K562 (cell line): ENCODE measurements around the gene TIMP4. TPM values are rescaled to one million over a fixed set of nuclear protein-coding genes. Genes with fewer than 3 reads are reported as not detected.

ENCODE experiments used
- ATAC-seq: fragments of 200-7000 bp; cut with Tn5 transposase; 3 replicates; pipeline ENCODE4 v1.9.1; 2020; ENCODE audit warnings: moderate library complexity
- BruUV-seq: library from RNA; stranded (reverse); fragments of 400-500 nt; replicated peaks from 2 replicates; lab custom pipeline; 2021; lab: Mats Ljungman, UMichigan
- CTCF ChIA-PET: fragments of 300-600 bp; formaldehyde crosslinking; extraction: SDS; loops from one replicate; lab custom pipeline; 2021; ENCODE audit warnings: low intra/inter-chr PET ratio; lab: Yijun Ruan, JAX
- POLR2A ChIA-PET: fragments of 300-600, 350-650 bp; sonication (Branson Sonifier 250); formaldehyde crosslinking; extraction: SDS; loops from one replicate; lab custom pipeline; 2021; ENCODE audit warnings: antibody characterized with exemption, inconsistent platforms; lab: Yijun Ruan, JAX
- DNase-seq, 4 experiments: peaks; one replicate each; pipeline versions ENCODE4 v3.0.0 to v3.0.0-alpha.2; 2011 to 2018; ENCODE audit warnings: low spot score in 3 of 4, mixed read lengths in 3 of 4; ENCODE audit errors: extremely low read depth in 1 of 4
- FAIRE-seq: peaks from 2 replicates; lab custom pipeline; 2011; peaks lifted over from hg19 to GRCh38; lab: Jason Lieb, UNC
- H2AFZ ChIP-seq: 2 replicates; pipeline ENCODE4 v1.6.0; 2011; ENCODE audit warnings: low read depth, low read length, control low read depth, inconsistent platforms
- H3K27ac ChIP-seq: fragments of 200-600 bp; 3 replicates; pipeline ENCODE4 v1.8.0; 2011; ENCODE audit warnings: low read depth, mild to moderate bottlenecking, control low read depth, inconsistent platforms, low read length, moderate library complexity, mixed read lengths; ENCODE audit errors: extremely low read depth
- H3K27me3 ChIP-seq, 2 experiments: fragments of 300-600 bp in 1 of 2; 2 replicates in 1 of 2; 3 replicates in 1 of 2; pipeline versions ENCODE4 v1.6.0 to v1.8.0; 2011; ENCODE audit warnings: inconsistent platforms in 2 of 2, low read length in 2 of 2, mild to moderate bottlenecking in 1 of 2, mixed read lengths in 1 of 2, moderate library complexity in 1 of 2; ENCODE audit not compliant: control insufficient read depth in 2 of 2, insufficient read depth in 2 of 2
- H3K36me3 ChIP-seq: fragments of 300-600 bp; 3 replicates; pipeline ENCODE4 v1.8.0; 2011; ENCODE audit warnings: mild to moderate bottlenecking, low read length, inconsistent platforms; ENCODE audit not compliant: control insufficient read depth, insufficient read depth
- H3K4me1 ChIP-seq, 2 experiments: fragments of 200-600 bp in 1 of 2; replicated peaks in 1 of 2; 2 replicates in 1 of 2; 3 replicates in 1 of 2; pipeline versions ENCODE4 v1.5.1 to v1.8.0; 2011; ENCODE audit warnings: inconsistent platforms in 2 of 2, low read length in 2 of 2, mild to moderate bottlenecking in 1 of 2, mixed read lengths in 1 of 2, moderate library complexity in 1 of 2; ENCODE audit not compliant: control insufficient read depth in 2 of 2, insufficient read depth in 2 of 2
- H3K4me2 ChIP-seq: 2 replicates; pipeline ENCODE4 v1.6.1; 2011; ENCODE audit warnings: low read length, control low read depth, inconsistent platforms, mixed read lengths; ENCODE audit not compliant: insufficient read depth
- H3K4me3 ChIP-seq: fragments of 200-600 bp; sonication (generic), shearing (Covaris generic); 2 replicates; pipeline ENCODE4 v1.5.1; 2016; ENCODE audit warnings: control low read depth, inconsistent platforms
- H3K79me2 ChIP-seq: fragments of 200-600 bp; 3 replicates; pipeline ENCODE4 v1.8.0; 2011; ENCODE audit warnings: low read length, inconsistent platforms; ENCODE audit not compliant: control insufficient read depth, insufficient read depth
- H3K9ac ChIP-seq, 2 experiments: 2 replicates each; pipeline versions ENCODE4 v1.6.0 to v1.6.1; 2011; ENCODE audit warnings: low read depth in 2 of 2, low read length in 2 of 2, control low read depth in 1 of 2, inconsistent platforms in 1 of 2, mild to moderate bottlenecking in 1 of 2, mixed read lengths in 1 of 2; ENCODE audit not compliant: insufficient read depth in 1 of 2
- H3K9me1 ChIP-seq: one replicate; pipeline ENCODE4 v1.6.0; 2011; ENCODE audit warnings: inconsistent platforms, mild to moderate bottlenecking, low read length, moderate library complexity; ENCODE audit not compliant: control insufficient read depth, insufficient read depth
- H3K9me3 ChIP-seq: replicated peaks from 2 replicates; pipeline ENCODE4 v1.5.1; 2011; ENCODE audit warnings: low read depth, low read length, inconsistent platforms; ENCODE audit not compliant: control insufficient read depth, insufficient read depth
- H4K20me1 ChIP-seq: replicated peaks from 2 replicates; pipeline ENCODE4 v1.6.1; 2011; ENCODE audit warnings: low read length, inconsistent platforms, mixed read lengths; ENCODE audit not compliant: control insufficient read depth, insufficient read depth
- DEAF1 ChIP-seq: fragments of 450-650 bp; formaldehyde crosslinking; IDR thresholded peaks from 2 replicates; pipeline ENCODE4 v1.4.0; 2020; ENCODE audit warnings: mild to moderate bottlenecking, moderate library complexity
- MAZ ChIP-seq, 2 experiments: fragments of 450-650 bp in 1 of 2; sonication (generic) in 1 of 2; formaldehyde crosslinking; IDR thresholded peaks in 1 of 2; conservative IDR thresholded peaks in 1 of 2; 2 replicates each; pipeline versions ENCODE4 v1.4.0 to v1.5.0; 2020; ENCODE audit warnings: mild to moderate bottlenecking in 1 of 2, missing genetic modification reagents in 1 of 2
- NCOR1 ChIP-seq: fragments of 450-650 bp; IDR thresholded peaks from 2 replicates; pipeline ENCODE4 v1.6.1; 2016; ENCODE audit warnings: mild to moderate bottlenecking, moderate library complexity
- NR0B1 ChIP-seq: fragments of 450-650 bp; IDR thresholded peaks from one replicate; pipeline ENCODE4 v1.6.1; 2018; ENCODE audit warnings: mild to moderate bottlenecking, moderate library complexity; ENCODE audit not compliant: partially characterized antibody
- SFPQ ChIP-seq: fragments of 200-400 bp; formaldehyde crosslinking; IDR thresholded peaks from 2 replicates; pipeline ENCODE4 v1.6.1; 2017; ENCODE audit warnings: mild to moderate bottlenecking, low read depth, low read length, moderate library complexity
- TAF15 ChIP-seq: fragments of 200-400 bp; formaldehyde crosslinking; IDR thresholded peaks from 2 replicates; pipeline ENCODE4 v1.6.1; 2017; ENCODE audit warnings: mild to moderate bottlenecking, low read depth, low read length, moderate library complexity
- ZNF764 ChIP-seq: fragments of 250-450 bp; sonication (Bioruptor Pico); IDR thresholded peaks from 2 replicates; pipeline ENCODE4 v1.4.0; 2020; ENCODE audit warnings: low read depth, mild to moderate bottlenecking, moderate library complexity
- WGBS: fragments of 100-300 bp; shearing (Covaris generic); methylation state at CpG from one replicate; pipeline ENCODE4 v1.1.6; 2016; ENCODE audit warnings: low coverage, mixed read lengths; ENCODE audit not compliant: insufficient coverage; ENCODE audit errors: missing lambda C conversion rate; 5-methylcytosine and 5-hydroxymethylcytosine counted together
- in situ Hi-C: fragments of 300-500 bp; cut with MboI; formaldehyde crosslinking; loops from 4 replicates; pipeline ENCODE4 v1.15.0; 2018; ENCODE audit warnings: inconsistent platforms, mixed read lengths
- intact Hi-C: fragments of 100-400 bp; cut with micrococcal nuclease; formaldehyde crosslinking; loops from 2 replicates; pipeline ENCODE4 v1.14.2; 2022
- polyA plus RNA-seq, 8 experiments: library from polyadenylated mRNA; depleted of rRNA in 4 of 8; stranded (reverse) in 5 of 8; unstranded in 3 of 8; fragments of >200 nt; fragmentation: Nextera tagmentation in 2 of 8; fragmentation: Illumina TruSeq in 1 of 8; extraction: Ambion mirVana in 2 of 8; extraction: Trizol in 1 of 8; gene quantifications; 2 replicates each; pipeline versions ENCODE4 v1.2.1 to v1.2.3, GENCODE V29; 2011 to 2014; ENCODE audit warnings: inconsistent platforms in 1 of 8, missing spikeins in 1 of 8
- total RNA-seq, 7 experiments: library from RNA; depleted of rRNA in 6 of 7; stranded (reverse); fragments of >200 nt in 6 of 7; fragmentation: Illumina TruSeq in 2 of 7; extraction: Trizol in 2 of 7; gene quantifications; 2 replicates each; pipeline versions ENCODE4 v1.2.1 to v1.2.3, GENCODE V29; 2011 to 2021; ENCODE audit warnings: low replicate concordance in 1 of 7

TIMP4 gene
- total and polyA plus RNA-seq, 9 of the 15 experiments (the other 6 are each of a cell fraction or from before 2014, with no cell fraction given) = 0.03 to 0.07 TPM; not detected in 7

- TF ChIP-seq DEAF1 (CRISPR knock-in tag) (peak; percentile 89), MAZ (CRISPR knock-in tag; conservative IDR thresholded peaks at IDR 0.05 in 1 of 2, IDR thresholded peaks at IDR 0.05 in 1 of 2) (0 out of 4 replicates have a peak, but pooled peaks of 1 of the 2 experiments have one; percentile 23), TAF15 (no peak), ZNF764 (CRISPR knock-in tag) (peak; percentile 87; the same call in 1 of the 2 replicates), NR0B1 (no peak)
Measured at GRCh38 chr3:12175844-12176453, 17.2 kb upstream of the TIMP4 start (continued).

DNA sequence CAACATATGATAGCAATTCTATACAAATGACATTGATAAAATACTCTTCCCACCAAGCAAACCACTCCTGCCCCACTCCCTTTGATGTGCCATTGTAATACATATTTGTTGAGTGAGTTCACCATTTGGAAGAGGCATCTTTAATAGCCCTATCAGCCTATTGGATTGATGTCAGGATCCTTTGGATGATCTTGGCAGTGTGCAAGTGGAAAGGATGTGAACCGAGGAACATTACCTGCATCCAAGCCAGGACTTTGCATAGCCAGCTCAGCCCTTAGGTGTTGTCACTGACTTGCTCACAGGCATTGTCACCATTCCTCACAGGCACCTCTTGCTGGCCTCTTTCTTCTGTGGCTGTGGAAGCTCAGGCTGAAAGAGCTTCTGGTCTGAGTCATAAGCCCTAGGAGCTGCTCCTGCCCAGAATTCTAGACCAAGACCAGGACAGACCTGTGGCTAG is 16.5 kb upstream of the TIMP4 start:
- Histone ChIP-seq H3K4me3 (no peak overlapping the region), H3K9ac (no peak overlapping the region)
- POLR2A ChIA-PET = interaction anchor here (0.8 kb wide), 1 partner anchor 13 kb away, joined by 3 read pairs; no protein-coding TSS in a partner anchor
- 0% methylated on average over 1 of the region's 1 CpG for WGBS
- intact Hi-C loops = loop anchor here (5.0 kb wide), 2 partner anchors 307 to 328 kb away; partner anchors contain the start of genes TAMM41 and TSEN2
- BruUV-seq = no TSS peak
- DNase-seq = no peak
- TF ChIP-seq NCOR1 = no peak
- TF ChIP-seq SFPQ = no peak
- TF ChIP-seq, all 486 proteins: peak for 0
- CTCF ChIA-PET = interaction anchor here (0.9 to 3.9 kb wide), 3 partner anchors 36 to 305 kb away, joined by 3 to 27 read pairs (median 24); no protein-coding TSS in a partner anchor
- FAIRE-seq = no peak
- ATAC-seq = no peak
- H3K9me1 ChIP-seq = no peaks in the 10 kb centered on the region
- H3K27ac ChIP-seq = no peak overlapping the region
- no peaks in the 10 kb centered on the region for H3K79me2 ChIP-seq
- no peaks in the 10 kb centered on the region for H3K36me3 ChIP-seq
- in situ Hi-C loops = no loop called here
- peaks cover 0 to 4% of the 10 kb centered on the region in 2 experiments; a peak in 2 of 5 replicates for H3K27me3 ChIP-seq
- no peak overlapping the region for H2AFZ ChIP-seq
- no peak overlapping the region for H3K4me2 ChIP-seq
- H4K20me1 ChIP-seq = no peaks in the 10 kb centered on the region
- H3K9me3 ChIP-seq = no peaks in the 10 kb centered on the region
- no peaks in the 10 kb centered on the region for H3K4me1 ChIP-seq
